Measurements from ENCODE around the gene NRDE2.

Gene NRDE2, protein sequence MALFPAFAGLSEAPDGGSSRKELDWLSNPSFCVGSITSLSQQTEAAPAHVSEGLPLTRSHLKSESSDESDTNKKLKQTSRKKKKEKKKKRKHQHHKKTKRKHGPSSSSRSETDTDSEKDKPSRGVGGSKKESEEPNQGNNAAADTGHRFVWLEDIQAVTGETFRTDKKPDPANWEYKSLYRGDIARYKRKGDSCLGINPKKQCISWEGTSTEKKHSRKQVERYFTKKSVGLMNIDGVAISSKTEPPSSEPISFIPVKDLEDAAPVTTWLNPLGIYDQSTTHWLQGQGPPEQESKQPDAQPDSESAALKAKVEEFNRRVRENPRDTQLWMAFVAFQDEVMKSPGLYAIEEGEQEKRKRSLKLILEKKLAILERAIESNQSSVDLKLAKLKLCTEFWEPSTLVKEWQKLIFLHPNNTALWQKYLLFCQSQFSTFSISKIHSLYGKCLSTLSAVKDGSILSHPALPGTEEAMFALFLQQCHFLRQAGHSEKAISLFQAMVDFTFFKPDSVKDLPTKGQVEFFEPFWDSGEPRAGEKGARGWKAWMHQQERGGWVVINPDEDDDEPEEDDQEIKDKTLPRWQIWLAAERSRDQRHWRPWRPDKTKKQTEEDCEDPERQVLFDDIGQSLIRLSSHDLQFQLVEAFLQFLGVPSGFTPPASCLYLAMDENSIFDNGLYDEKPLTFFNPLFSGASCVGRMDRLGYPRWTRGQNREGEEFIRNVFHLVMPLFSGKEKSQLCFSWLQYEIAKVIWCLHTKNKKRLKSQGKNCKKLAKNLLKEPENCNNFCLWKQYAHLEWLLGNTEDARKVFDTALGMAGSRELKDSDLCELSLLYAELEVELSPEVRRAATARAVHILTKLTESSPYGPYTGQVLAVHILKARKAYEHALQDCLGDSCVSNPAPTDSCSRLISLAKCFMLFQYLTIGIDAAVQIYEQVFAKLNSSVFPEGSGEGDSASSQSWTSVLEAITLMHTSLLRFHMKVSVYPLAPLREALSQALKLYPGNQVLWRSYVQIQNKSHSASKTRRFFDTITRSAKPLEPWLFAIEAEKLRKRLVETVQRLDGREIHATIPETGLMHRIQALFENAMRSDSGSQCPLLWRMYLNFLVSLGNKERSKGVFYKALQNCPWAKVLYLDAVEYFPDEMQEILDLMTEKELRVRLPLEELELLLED

DNA sequence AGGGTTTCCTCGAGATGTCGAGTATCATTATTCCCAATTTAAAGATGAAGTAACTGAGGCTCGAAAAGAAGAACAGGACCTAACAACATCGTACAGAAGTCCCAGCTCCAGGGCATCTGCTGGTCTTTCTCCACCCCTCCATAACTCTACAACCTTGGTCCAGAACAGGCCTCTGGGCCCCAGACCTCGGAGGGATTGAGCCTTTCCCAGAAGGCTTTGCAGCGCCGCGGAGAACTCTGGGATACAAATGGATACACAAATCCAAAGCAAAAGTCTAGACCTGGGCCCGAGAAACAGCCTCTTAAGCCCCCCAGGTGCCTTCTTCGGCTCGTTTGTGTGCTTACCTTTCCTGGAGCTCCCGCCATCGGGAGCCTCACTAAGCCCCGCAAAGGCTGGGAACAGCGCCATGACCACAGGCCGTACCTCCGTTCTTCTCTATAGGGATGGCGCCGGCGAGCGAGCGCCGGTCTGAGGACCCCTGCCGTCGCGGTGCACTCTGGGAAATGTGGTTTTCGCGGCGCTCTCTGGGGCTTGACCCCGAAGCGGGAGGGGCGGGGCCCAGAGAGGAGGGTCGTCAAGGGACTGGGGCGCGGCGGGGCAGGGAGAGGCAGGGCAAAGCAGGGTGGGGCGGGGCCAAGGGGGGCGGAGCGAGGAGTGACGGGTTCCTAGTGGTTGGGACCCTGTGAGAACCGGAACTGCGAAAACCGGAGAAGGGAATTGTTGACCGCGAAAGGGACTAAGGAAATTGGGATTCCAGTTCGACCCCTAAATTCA is at the start of gene NRDE2:
TSS of gene NRDE2 (minus strand) at position 445 of the 774 bp plus-strand sequence. CDS start at position 408, 37 bp downstream.
- DNase-seq: peak; percentile 96

DNA sequence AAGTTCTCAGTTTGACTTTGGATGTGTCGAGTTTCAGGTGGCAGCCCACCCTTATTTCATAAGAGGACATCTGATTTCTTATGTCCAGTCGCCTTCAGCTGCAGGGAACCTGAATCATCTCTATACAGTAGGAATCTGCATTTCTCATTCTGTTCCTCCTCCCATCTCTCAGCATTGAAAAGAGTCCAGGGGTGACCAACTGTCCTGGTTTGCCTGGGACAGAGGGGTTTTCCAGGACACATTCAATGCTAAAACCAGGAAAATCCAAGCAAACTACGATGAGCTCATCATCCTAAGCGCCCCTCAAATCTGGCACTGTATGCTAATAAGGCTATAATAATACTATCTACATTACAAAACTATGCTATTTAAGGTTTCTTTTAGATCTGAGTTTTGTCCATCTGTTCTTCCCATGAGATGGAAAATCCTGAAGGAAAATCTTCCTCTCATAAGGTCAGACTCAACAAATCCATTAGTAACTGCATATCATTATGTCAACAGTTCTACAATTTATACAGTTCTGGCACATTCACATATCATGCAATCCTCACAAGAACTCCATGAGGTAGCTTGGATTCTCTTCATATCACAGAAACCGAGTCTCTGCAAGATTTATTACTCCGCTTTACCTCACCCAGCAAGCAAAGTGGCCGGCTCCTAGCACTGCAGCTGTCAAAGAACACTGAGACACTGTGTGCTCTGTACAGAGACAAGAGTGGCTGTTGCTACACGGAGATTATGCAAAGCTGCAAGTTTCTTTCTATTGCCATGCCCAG is 49.5 kb upstream of the NRDE2 start:
- no peak for DNase-seq

DNA sequence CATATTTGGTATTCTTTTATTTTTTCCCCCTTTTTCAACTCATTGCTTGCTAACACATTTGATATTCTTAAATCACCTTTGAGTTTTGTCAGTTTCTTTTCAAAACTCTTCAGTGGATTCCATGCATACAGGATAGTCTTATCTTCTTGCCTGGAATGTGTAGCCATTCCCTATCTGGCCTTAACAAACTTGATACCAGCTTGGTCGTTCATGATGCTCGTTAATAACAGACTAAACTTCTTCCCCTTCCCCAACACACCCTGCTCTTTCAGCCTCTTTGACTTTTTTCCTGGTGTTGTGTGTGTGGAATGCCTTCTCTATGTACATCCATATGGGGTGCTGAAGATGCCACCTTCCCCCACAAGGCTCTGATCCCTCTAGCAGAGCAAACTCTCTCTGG is 47.4 kb upstream of the NRDE2 start:
- DNase-seq: no peak

DNA sequence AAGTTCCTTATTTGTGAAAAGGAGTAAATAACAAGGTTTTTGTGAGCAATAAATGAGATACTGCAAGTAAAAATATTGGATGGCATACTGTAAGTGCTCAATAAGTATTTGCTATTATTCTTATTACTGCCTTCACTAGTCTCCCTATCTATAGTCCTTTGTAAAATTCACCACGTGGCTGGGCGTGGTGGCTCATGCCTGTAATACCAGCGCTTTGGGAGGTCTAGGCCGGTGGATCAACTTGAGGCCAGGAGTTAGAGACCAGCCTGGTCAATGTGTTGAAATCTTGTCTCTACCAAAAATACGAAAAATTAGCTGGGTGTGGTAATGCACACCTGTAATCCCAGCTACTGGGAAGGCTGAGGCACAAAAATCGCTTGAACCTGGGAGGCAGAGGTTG is 46.5 kb upstream of the NRDE2 start:
- DNase-seq: no peak

DNA sequence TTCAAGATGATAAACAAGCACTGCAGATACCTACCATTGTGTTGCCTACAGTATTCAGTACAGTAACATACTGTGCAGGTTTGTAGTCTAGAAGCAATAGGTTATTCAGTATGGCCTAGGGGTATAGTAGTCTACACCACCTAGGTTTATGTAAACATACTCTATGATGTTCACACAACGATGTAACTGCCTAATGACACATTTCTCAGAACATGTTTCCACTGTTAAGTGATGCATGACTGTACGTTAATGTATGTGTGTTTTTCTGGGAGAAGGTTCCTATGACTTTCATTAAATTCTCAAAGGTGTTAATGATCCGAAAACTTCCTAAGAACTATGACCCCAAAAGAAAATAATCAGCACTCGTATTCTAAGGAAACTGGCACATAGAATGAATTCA is 44.2 kb upstream of the NRDE2 start:
- DNase-seq: no peak

DNA sequence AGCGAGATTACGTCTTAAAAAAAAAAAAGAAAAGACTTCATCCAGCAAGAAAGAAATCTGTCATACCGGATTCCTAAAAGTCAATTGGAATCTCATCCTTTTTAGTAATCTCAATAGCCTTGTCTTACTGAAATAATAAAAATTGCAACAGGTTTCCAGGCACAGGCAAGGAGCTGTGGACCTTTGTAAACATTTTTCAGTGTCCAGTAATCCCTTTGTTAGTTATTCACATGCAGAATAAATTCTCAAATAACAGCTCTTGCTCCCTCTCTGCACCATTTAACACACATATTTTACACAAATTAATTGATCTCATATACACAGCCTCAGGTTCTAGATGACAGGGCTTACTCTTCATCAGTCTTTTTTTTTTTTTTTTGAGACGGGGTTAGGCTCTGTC is 43.1 kb upstream of the NRDE2 start:
- DNase-seq: no peak

DNA sequence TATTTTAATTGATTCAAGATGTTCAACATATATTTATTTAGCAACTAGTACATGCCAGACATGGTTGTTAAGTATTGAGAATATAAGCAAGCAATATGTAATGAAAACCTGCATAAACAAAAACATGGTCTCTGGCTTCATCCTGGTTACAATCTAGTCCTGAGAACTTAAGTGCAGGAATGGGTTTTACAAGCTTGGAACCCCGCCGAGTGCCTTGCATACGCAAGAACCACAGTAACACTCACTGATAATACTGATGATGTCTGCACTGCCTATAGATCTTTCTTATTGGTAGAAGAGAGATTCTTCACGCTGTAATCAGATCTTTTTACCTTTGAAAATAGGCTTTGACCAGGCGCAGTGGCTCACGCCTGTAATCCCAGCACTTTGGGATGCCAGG is 42.1 kb upstream of the NRDE2 start:
- no peak for DNase-seq

DNA sequence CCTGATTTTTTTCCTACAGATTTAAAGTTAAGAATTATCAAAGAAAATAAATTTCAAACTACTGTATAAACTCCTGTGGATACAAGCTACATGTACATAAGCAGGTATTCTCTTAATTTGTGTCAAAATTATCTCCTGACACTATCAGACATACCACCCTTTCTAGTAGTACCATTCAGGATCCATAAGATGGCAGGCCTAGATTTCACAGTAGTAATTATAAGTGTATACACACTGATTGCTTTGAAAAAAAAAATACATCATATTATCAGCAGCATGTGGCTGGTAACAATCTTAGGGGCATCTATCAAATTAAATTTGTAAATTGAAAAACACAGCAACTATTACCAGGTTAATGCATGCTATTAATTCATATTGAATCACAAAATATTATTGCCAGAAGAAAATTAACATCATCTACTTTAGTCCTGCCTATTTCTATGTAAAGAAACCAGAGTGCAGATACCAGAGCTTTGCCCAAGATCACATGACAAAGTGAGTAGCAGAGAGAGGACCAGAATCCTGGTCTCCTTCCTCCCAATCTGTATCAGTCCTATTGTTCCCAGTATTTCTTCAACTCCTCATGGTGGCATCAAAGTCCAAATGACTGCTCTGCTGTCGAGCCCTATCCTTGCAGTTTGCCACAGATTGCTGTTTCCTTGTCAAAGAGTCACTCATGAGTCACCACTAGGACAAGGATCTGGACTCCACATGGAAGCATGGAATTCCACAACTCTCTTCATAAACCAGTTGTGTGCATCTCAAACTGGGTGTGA is 37.4 kb upstream of the NRDE2 start:
- DNase-seq: no peak

DNA sequence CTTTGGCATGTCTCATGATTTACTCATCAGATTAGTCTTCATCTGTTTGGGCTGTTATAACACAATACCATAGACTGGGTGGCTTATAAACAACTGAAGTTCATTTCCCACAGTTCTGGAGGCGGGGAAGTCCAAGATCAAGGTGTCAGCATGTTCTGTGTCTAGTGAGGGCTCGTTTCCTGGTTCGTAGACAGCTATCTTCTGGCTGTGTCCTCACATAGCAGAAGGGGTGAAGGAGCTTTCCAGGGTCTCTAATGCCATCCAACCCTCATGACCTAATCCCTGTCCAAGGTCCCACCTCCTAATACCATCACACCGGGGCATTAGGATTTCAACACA is 30.8 kb upstream of the NRDE2 start:
- DNase-seq: no peak

DNA sequence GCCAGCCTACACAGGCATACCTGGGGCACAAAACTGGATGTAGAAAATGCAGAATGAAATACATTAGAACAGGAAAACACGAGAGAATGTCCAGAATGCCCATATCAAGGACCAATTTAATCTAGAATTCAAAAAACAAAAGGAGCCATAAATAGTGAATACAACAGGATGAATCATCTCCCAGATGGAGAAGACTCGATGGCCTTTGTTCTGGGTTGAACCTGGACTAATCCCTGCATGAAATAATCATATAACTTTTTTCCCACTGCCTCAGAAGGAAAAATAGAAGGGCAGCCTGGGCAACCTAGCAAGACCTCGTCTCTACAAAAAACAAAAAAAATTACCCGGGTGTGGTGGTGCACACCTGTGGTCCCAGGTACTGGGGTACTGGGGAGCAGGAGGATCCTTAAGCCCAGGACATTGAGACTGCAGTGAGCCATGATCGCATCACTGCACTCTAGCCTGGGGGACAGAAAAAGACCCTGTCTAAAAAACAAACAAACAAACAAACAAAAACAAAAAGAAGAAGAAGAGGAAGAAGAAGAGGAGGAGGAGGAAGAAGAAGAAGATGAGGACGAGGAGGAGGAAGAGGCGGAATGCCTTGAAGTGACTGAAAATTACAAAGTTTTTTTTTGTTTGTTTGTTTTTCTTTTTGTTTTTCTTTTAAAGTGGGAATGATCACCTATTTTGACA is 30.3 kb upstream of the NRDE2 start:
- DNase-seq: no peak

DNA sequence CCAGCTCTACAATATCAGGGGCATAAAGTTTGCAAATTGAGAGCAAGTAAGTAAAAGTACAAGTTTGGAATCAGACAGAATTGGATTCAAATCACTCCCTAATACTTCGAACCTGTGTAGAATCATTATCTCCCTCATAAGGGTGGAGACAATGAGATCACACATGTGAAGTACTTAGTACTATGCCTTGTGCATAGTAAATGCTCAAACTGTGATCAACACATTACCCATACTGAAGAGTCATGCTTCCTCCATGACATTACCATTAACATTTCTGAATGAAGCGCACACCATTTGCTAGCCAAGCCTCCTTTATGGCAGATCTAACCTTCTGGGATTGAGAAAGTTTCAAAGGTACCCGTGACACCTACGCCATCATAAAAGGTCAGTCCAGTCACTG is 26.6 kb upstream of the NRDE2 start:
- DNase-seq: no peak

DNA sequence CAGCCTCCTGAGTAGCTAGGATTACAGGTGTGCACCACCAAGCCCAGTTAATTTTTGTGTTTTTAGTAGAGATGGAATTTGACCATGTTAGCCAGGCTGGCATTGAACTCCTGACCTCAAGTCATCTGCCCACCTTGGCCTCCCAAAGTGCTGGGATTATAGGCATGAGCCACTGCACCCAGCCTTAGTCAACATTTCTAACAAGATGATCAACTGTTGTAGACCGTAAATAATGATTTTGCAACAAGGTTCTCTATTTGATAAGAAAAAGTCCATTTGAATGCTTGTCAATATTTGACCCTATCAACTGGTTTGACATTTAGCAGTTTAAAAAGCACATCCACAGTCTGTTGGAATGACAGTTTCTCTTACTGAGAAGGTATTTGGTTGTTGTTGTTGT is 25.2 kb upstream of the NRDE2 start:
- no peak for DNase-seq

DNA sequence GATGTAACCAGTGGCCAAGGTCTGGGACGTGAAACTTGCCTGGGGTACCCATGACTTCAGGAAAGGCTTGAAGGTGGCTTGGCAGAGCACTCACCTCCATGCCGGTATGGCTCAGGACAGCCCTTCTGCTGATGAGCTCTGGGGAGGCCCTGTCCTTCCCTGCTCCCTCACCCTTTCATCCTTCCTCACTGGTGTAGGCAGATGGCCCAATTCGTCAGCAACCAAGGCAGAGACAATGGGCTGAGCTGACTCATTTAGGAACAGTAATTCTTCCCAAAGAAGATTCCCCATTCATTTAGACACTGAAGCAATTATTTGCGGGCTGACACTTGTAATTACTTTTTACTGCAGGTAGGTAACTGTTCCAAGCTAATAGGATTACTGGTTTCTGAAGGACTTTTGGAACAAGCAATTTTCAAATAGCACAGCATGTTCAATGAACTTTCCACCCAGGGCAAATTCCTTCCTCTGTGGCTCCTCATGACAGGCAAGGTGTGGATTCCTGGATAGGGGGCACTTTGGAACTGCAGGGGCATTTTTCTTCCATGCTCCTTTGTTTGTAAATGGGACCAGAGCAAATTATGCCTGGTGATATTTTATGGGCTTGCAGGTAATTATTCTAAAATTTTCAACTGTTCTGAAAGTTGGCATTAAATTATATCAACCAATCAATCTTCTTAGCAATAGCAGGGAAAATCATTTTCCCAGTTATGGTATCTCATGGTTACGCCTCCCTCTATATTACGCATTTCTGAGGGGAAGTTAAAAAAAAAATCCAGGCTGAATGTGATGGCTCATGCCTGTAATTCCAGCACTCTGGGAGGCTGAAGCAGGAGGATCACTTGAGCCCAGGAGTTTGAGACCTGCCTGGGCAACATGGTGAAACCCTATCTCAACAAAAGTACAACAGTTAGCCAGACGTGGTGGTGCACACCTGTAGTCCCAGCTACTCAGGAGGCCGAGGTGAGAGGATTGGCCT is 24.1 kb upstream of the NRDE2 start:
- no peak for DNase-seq

DNA sequence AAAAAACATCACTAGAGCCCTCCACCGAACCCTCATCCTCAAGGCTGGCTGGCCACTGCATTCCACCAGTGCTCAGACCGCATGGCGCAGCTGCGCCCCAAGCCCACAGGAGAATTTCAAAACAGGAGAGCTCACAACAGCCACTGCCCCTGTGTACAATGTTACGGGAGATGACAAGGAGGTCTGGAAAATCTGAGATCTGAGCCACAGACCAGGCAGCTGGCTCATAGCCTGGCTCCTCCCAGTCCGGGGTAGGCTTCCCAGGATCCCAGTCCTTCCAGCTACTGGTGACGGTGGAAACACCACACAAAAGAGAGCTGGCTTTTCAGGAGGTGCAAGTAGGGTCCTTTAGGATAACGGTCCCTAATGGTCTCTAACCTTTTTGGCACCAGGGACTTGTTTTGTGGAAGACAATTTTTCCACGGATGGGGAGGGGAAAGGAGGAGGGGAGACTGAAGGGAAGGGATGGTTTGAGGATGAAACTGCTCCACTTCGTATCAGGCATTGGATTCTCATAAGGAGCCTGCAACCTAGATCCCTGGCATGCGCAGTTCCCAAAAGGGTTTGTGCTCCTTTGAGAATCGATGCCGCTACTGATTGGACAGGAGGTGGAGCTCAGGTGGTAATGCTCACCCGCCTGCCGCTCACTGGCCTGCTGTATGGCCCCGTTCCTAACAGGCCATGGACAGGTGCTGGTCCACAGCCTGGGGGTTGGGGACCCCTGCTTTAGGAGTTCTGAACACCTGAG is 23.0 kb upstream of the NRDE2 start:
- DNase-seq: no peak

DNA sequence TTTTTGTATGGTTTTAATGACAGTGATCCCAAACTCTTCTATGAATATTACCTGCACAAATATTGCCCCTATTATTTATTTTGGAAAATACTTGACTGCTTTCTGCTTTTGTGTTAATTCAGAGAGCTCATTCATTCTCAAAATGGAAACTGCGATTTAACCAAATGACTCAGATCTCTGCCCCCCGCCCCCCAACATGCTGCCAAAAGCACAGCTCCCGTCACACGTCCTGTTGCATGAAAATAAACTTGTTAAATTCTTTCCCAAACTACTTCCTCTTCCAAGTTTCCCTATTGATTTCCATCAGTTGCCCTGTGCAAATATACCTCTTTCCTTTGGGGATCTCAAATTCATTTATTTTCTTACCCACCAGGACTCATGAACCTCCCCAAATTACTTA is 18.0 kb upstream of the NRDE2 start:
- no peak for DNase-seq

DNA sequence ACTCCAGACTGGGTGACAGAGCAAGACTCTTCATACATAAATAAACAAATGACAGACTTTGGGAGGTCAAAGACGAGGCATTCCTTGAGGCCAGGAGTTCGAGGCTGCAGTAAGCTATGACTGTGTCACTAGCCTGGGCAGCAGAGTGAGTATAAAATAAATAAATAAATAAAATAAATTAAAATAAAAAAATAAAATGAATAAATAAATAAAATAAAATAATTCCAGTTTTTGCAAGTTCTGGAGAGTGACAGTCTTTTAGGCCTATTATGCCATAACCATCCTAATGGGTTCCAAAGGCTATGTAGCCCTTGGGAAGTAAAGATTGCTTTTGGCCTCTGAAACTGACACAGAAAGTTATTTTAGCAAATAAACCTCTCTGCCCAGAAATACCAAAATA is 16.5 kb upstream of the NRDE2 start:
- DNase-seq: no peak

DNA sequence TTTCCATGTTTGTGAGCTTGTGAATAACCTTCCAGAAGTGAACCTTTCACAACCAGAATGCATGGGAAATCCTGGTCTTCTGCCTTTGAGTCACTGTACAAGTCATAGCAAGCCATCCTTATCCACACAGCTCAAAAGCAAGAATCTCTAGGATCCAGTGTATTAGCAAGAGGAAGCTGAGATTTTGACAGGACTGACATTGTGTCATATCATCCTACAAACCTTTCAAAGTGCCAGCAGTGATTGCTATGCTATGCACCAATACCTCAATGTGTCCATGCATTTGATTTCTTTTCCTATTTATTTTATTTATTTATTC is 13.5 kb upstream of the NRDE2 start:
- DNase-seq: no peak

DNA sequence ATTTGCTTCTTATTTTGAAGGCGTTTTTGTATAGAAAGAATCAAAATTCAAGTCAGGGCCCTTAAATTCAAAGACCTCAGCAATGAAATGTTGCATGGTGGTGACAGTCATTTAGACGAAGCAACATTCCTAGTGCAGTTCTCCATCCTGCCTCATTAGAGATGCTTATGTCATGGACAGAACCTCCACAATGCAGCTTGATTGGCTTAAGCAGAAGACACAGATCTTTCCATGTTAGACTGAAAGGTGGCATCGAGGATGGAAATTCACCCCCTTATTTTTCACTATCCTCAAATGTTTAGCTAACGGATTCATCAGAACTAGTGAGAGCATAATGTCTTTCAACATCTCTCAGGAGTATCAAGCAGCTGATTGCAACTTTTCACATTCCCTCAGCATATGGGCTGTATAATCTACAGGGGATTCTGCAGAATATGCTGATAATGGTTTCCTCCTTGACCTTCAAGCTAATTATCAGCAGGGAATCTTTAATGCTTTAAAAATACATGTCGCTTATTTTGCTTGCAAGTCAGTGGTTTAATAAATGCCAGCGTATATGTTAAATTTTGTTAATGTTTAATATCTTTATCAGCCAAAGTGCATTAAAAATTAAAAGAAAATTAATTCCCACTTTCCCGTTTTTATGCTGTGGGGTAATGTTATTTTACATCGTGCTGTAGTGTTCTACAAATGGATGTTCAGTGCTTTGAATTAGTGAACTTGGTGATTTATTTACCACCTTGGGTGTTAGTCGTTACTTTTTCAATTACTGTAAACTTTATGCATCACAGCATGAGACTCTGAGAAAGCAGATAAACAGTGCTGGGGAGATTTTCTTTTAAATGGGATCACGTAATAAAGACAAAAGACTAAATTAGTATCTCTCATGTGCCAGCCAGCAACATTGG is 12.8 kb upstream of the NRDE2 start:
- no peak for DNase-seq
